Ovary (tissue), 9 donors: Measurements from ENCODE around the gene SKI. TPM values are rescaled to one million over a fixed set of nuclear protein-coding genes. Genes with fewer than 3 reads are reported as not detected.

Source experiments
- DNase-seq, 5 donors: peaks; one replicate each; pipeline ENCODE4 v3.0.0-alpha.2; 2019 to 2020
- H3K27ac ChIP-seq, 2 donors: fragments of 200-600 bp; one replicate each; pipeline versions ENCODE4 v1.5.1 to v1.8.0; 2019 to 2022
- H3K27me3 ChIP-seq: fragments of 200-600 bp; one replicate; pipeline ENCODE4 v1.8.0; 2022
- H3K36me3 ChIP-seq: fragments of 200-600 bp; sonication (generic); one replicate; pipeline ENCODE4 v1.5.1; 2019
- H3K4me1 ChIP-seq: one replicate; pipeline ENCODE4 v1.8.1; 2013; ENCODE audit warnings: mild to moderate bottlenecking, moderate library complexity; ENCODE audit not compliant: insufficient read depth
- H3K4me3 ChIP-seq: fragments of 200-600 bp; sonication (generic); one replicate; pipeline ENCODE4 v1.5.1; 2017
- H3K9me3 ChIP-seq, 2 donors: fragments of 200-600 bp in 1 of 2; sonication (generic) in 1 of 2; one replicate each; pipeline versions ENCODE4 v1.5.1 to v1.8.1; 2013 to 2019; ENCODE audit warnings: mild to moderate bottlenecking in 1 of 2, moderate library complexity in 1 of 2
- CTCF ChIP-seq, 3 donors: fragments of 450-650 bp in 2 of 3; fragments of 200-600 bp in 1 of 3; IDR thresholded peaks; one replicate each; pipeline versions ENCODE4 v1.5.1 to v1.8.0; 2016 to 2022; ENCODE audit warnings: antibody characterized with exemption in 3 of 3, mild to moderate bottlenecking in 1 of 3
- EP300 ChIP-seq: sonication (generic); formaldehyde crosslinking; IDR thresholded peaks from one replicate; pipeline ENCODE4 v1.6.1; 2017; ENCODE audit warnings: antibody characterized with exemption
- POLR2A ChIP-seq: fragments of 450-650 bp; IDR thresholded peaks from one replicate; pipeline ENCODE4 v1.6.1; 2017; ENCODE audit warnings: antibody characterized with exemption, mild to moderate bottlenecking, moderate library complexity
- WGBS, 3 donors: extraction: QIAGEN DNeasy Blood & Tissue Kit in 1 of 3; methylation state at CpG; one replicate each; pipeline versions ENCODE4 v1.1.5 to v1.1.7; 2013 to 2017; 5-methylcytosine and 5-hydroxymethylcytosine counted together
- intact Hi-C, 4 donors: fragments of 100-400 bp; cut with DNase I; formaldehyde crosslinking; loops; one replicate each; pipeline versions ENCODE4 v1.11.0 to v1.15.1; 2022 to 2023
- polyA plus RNA-seq, 2 donors: library from polyadenylated mRNA; stranded (reverse); fragments of 200-250 nt in 1 of 2; fragments of 350-450 nt in 1 of 2; fragmentation: Illumina TruSeq in 1 of 2; extraction: RNeasy Lipid Tissue Mini Kit (QIAGEN cat#74804) in 1 of 2; gene quantifications; one replicate each; pipeline ENCODE4 v1.2.3, GENCODE V29; 2013 to 2014
- total RNA-seq, 7 donors: library from RNA; depleted of rRNA in 2 of 7; stranded (reverse); fragments of >200 nt in 2 of 7; fragmentation: NEBNext Ultra II Directional in 3 of 7; extraction: Animal tissue kit (Norgen Biotek cat#: 25700) in 3 of 7; gene quantifications; one replicate each; pipeline versions ENCODE4 v1.1.0 to v1.2.4, GENCODE V29; 2016 to 2023
- donor health status: DM: no; HTN: no; CAD: no; lungs with moderate emphysema.
- donor health status: DM: no; HTN: no; CAD: no.
- donor health status: Bipolar disorder and iron deficiency.
- donor health status: DM: yes; HTN: yes; CAD: no.
- donor health status: DM: no; HTN: no; CAD: no.
- donor health status: DM: yes; HTN: yes; CAD: no.

Gene SKI
- total and polyA plus RNA-seq, 9 donors, result 27.8 to 109 (median 79.1) TPM

- WGBS, 3 donors, result 59 to 69% (median 61%) methylated on average over 32 to 33 of the region's 33 CpGs
- intact Hi-C loops, result no loop called here
- Histone ChIP-seq H3K4me1 (peaks cover 11% of the 10 kb centered on the region), H3K9me3 (no peaks in the 10 kb centered on the region), H3K27me3 (no peaks in the 10 kb centered on the region), H3K27ac (no peak overlapping the region), H3K4me3 (no peak overlapping the region), H3K36me3 (no peaks in the 10 kb centered on the region)
- TF ChIP-seq POLR2A (no peak), CTCF (IDR thresholded peaks at IDR 0.05) (no peak), EP300 (no peak)
- DNase-seq, result no peak
Observed at GRCh38 chr1:2334883-2335534, 106.9 kb downstream of the SKI start.

GRCh38 chr1:2335721-2336455, 107.8 kb downstream of the SKI start:
- intact Hi-C loops, result no loop called here
- DNase-seq, result no peak
- 91 to 94% (median 93%) methylated on average over 31 to 36 of the region's 36 CpGs for WGBS, 3 donors

GRCh38 chr1:2336499-2336898, 108.4 kb downstream of the SKI start:
- H3K4me1 ChIP-seq, result no peaks in the 10 kb centered on the region
- no peak overlapping the region for H3K27ac ChIP-seq
- no peaks in the 10 kb centered on the region for H3K9me3 ChIP-seq
- 85 to 89% (median 88%) methylated on average over 11 of the region's 11 CpGs for WGBS, 3 donors
- no peaks in the 10 kb centered on the region for H3K36me3 ChIP-seq
- DNase-seq, result no peak
- TF ChIP-seq CTCF (IDR thresholded peaks at IDR 0.05) (no peak), EP300 (no peak), POLR2A (no peak)
- intact Hi-C loops, result no loop called here
- no peak overlapping the region for H3K4me3 ChIP-seq
- no peaks in the 10 kb centered on the region for H3K27me3 ChIP-seq

More at GRCh38 chr1:2335721-2336455, 107.8 kb downstream of the SKI start:
- Histone ChIP-seq H3K27ac (no peak overlapping the region), H3K4me3 (no peak overlapping the region), H3K9me3 (no peaks in the 10 kb centered on the region), H3K36me3 (no peaks in the 10 kb centered on the region), H3K4me1 (peaks cover 4% of the 10 kb centered on the region), H3K27me3 (no peaks in the 10 kb centered on the region)
- TF ChIP-seq CTCF (IDR thresholded peaks at IDR 0.05) (no peak), POLR2A (no peak), EP300 (no peak)

GRCh38 chr1:2337081-2337480, 109.0 kb downstream of the SKI start:
- intact Hi-C loops, result no loop called here
- TF ChIP-seq POLR2A, result no peak
- no peak for TF ChIP-seq CTCF (IDR thresholded peaks at IDR 0.05)
- TF ChIP-seq EP300, result no peak
- H3K36me3 ChIP-seq, result no peaks in the 10 kb centered on the region
- no peak for DNase-seq
- H3K9me3 ChIP-seq, result no peaks in the 10 kb centered on the region
- no peaks in the 10 kb centered on the region for H3K4me1 ChIP-seq
- H3K4me3 ChIP-seq, result no peak overlapping the region
- H3K27ac ChIP-seq, result no peak overlapping the region
- 83 to 91% (median 84%) methylated on average over 19 to 23 of the region's 23 CpGs for WGBS, 3 donors
- H3K27me3 ChIP-seq, result no peaks in the 10 kb centered on the region
